C4-2B (cell line): ENCODE measurements around the gene ADAM8.

Experiments
- CTCF ChIP-seq: fragments of 450-650 bp; conservative IDR thresholded peaks from 2 replicates; pipeline ENCODE4 v1.5.1; 2017; ENCODE audit warnings: mild to moderate bottlenecking
- ZFX ChIP-seq: fragments of 450-650 bp; IDR thresholded peaks from 2 replicates; pipeline ENCODE4 v1.6.1; 2017

- no peak for TF ChIP-seq CTCF
- no peak for TF ChIP-seq ZFX
These were observed 2.1 kb upstream of the ADAM8 start for GRCh38 chr10:133278577-133279265.
